Mesodermal cell (in vitro differentiated cells): ENCODE results near the gene PSMD14.

Source experiments
- H3K27ac ChIP-seq: 2 replicates; pipeline ENCODE4 v1.7.0; 2013; ENCODE audit warnings: mild to moderate bottlenecking, low read depth, low read length, moderate library complexity; ENCODE audit not compliant: severe bottlenecking
- H3K36me3 ChIP-seq: 2 replicates; pipeline ENCODE4 v1.7.1; 2013; ENCODE audit warnings: mild to moderate bottlenecking, low read length, moderate library complexity; ENCODE audit not compliant: control insufficient read depth, insufficient read depth
- H3K4me1 ChIP-seq: one replicate; pipeline ENCODE4 v1.7.1; 2013; ENCODE audit warnings: mild to moderate bottlenecking, low read length; ENCODE audit not compliant: insufficient read depth, control insufficient read depth, poor library complexity, severe bottlenecking
- H3K4me3 ChIP-seq: 2 replicates; pipeline ENCODE4 v1.7.0; 2013; ENCODE audit warnings: low read length, control low read depth, mild to moderate bottlenecking; ENCODE audit not compliant: insufficient read depth, poor library complexity, severe bottlenecking; ENCODE audit errors: extremely low read depth
- H3K9me3 ChIP-seq: 2 replicates; pipeline ENCODE4 v1.7.1; 2013; ENCODE audit warnings: mild to moderate bottlenecking, low read length, moderate library complexity; ENCODE audit not compliant: control insufficient read depth
- WGBS, 2 experiments: methylation state at CpG; one replicate each; pipeline ENCODE4 v1.1.5; 2013; ENCODE audit warnings: missing lambda C conversion rate in 2 of 2; ENCODE audit not compliant: insufficient coverage in 2 of 2; 5-methylcytosine and 5-hydroxymethylcytosine counted together

The PSMD14 gene

GRCh38 chr2:161418715-161419637, 110.8 kb downstream of the PSMD14 start:
- no peaks in the 10 kb centered on the region for H3K36me3 ChIP-seq
- no peak overlapping the region for H3K27ac ChIP-seq
- peak overlapping the region; percentile 14 for H3K4me3 ChIP-seq
- 0 to 1% methylated on average over 27 to 31 of the region's 49 CpGs for WGBS, 2 experiments
- peaks cover 9% of the 10 kb centered on the region for H3K4me1 ChIP-seq
- no peaks in the 10 kb centered on the region for H3K9me3 ChIP-seq

- no CpG with 5 or more reads among the region's 3 CpGs for WGBS, 2 experiments
- no peak overlapping the region for H3K27ac ChIP-seq
- H3K36me3 ChIP-seq, result no peaks in the 10 kb centered on the region
- no peak overlapping the region for H3K4me3 ChIP-seq
- no peaks in the 10 kb centered on the region for H3K9me3 ChIP-seq
- H3K4me1 ChIP-seq, result peaks cover 8% of the 10 kb centered on the region
These were observed 111.5 kb downstream of the PSMD14 start for GRCh38 chr2:161419638-161420190.

- H3K27ac ChIP-seq, result no peak overlapping the region
- 14 to 25% methylated on average over 4 to 7 of the region's 11 CpGs for WGBS, 2 experiments
- H3K4me3 ChIP-seq, result no peak overlapping the region
These were observed 112.3 kb downstream of the PSMD14 start for GRCh38 chr2:161420406-161421074.

GRCh38 chr2:161421686-161422085, 113.5 kb downstream of the PSMD14 start:
- 0% methylated on average over 1 of the region's 2 CpGs; no CpG with 5 or more reads in 1 of the 2 experiments for WGBS, 2 experiments
- H3K4me3 ChIP-seq, result no peak overlapping the region
- H3K36me3 ChIP-seq, result no peaks in the 10 kb centered on the region
- no peaks in the 10 kb centered on the region for H3K9me3 ChIP-seq
- no peak overlapping the region for H3K27ac ChIP-seq
- peaks cover 8% of the 10 kb centered on the region for H3K4me1 ChIP-seq

More at GRCh38 chr2:161420406-161421074, 112.3 kb downstream of the PSMD14 start:
- Histone ChIP-seq H3K36me3 (no peaks in the 10 kb centered on the region), H3K9me3 (no peaks in the 10 kb centered on the region), H3K4me1 (peaks cover 8% of the 10 kb centered on the region)

- WGBS, 2 experiments, result 0 to 9% methylated on average over 2 to 4 of the region's 11 CpGs
- H3K4me3 ChIP-seq, result peak overlapping the region; percentile 20
These were observed 114.7 kb downstream of the PSMD14 start for GRCh38 chr2:161422816-161423403.

GRCh38 chr2:161423421-161424393, 115.5 kb downstream of the PSMD14 start:
- Histone ChIP-seq H3K4me3 (peak overlapping the region; percentile 20), H3K9me3 (no peaks in the 10 kb centered on the region), H3K36me3 (no peaks in the 10 kb centered on the region), H3K4me1 (peaks cover 3% of the 10 kb centered on the region), H3K27ac (no peak overlapping the region)
- WGBS, 2 experiments, result 1 to 2% methylated on average over 104 to 117 of the region's 125 CpGs

More at GRCh38 chr2:161422816-161423403, 114.7 kb downstream of the PSMD14 start:
- Histone ChIP-seq H3K36me3 (no peaks in the 10 kb centered on the region), H3K27ac (no peak overlapping the region), H3K4me1 (peaks cover 3% of the 10 kb centered on the region), H3K9me3 (no peaks in the 10 kb centered on the region)

- Histone ChIP-seq H3K27ac (no peak overlapping the region), H3K36me3 (no peaks in the 10 kb centered on the region), H3K4me3 (peak overlapping the region; percentile 20), H3K9me3 (no peaks in the 10 kb centered on the region), H3K4me1 (no peaks in the 10 kb centered on the region)
- 0 to 6% methylated on average over 2 of the region's 9 CpGs for WGBS, 2 experiments
These were observed 116.2 kb downstream of the PSMD14 start for GRCh38 chr2:161424394-161424769.

- no peaks in the 10 kb centered on the region for H3K36me3 ChIP-seq
- no peaks in the 10 kb centered on the region for H3K9me3 ChIP-seq
- H3K27ac ChIP-seq, result no peak overlapping the region
- 50 to 63% methylated on average over 1 to 2 of the region's 4 CpGs for WGBS, 2 experiments
- no peaks in the 10 kb centered on the region for H3K4me1 ChIP-seq
- H3K4me3 ChIP-seq, result no peak overlapping the region
These were observed 116.9 kb downstream of the PSMD14 start for GRCh38 chr2:161424891-161425727.

- Histone ChIP-seq H3K27ac (no peak overlapping the region), H3K9me3 (no peaks in the 10 kb centered on the region), H3K4me1 (no peaks in the 10 kb centered on the region), H3K36me3 (no peaks in the 10 kb centered on the region), H3K4me3 (no peak overlapping the region)
- WGBS, 2 experiments, result 40 to 42% methylated on average over 9 to 11 of the region's 17 CpGs
These were observed 117.7 kb downstream of the PSMD14 start for GRCh38 chr2:161425728-161426454.
